ENCODE results near the gene PDS5B.

Gene PDS5B

DNA sequence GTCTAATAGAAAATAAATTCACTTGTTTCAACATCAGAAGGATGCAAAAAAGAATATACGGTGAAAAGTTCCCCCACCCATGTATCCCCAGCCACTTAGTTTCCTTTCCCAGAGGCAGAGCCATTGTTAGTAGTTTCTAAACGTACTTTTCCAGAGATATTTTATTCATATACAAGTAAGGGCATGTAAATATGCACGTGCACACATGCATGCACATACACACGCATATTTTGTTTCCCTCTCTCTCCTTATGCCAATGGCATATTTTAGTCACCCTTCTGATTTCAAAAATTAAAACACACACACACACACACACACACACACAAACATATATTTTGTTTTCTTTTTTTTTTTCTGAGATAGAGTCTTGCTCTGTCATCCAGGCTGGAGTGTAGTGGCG lies 147.4 kb downstream of the PDS5B start:
- no peak for DNase-seq

GRCh38 chr13:32734511-32734910 lies 148.3 kb downstream of the PDS5B start:
- no peak for DNase-seq

GRCh38 chr13:32735859-32736258 lies 149.6 kb downstream of the PDS5B start:
- no peak for DNase-seq

DNA sequence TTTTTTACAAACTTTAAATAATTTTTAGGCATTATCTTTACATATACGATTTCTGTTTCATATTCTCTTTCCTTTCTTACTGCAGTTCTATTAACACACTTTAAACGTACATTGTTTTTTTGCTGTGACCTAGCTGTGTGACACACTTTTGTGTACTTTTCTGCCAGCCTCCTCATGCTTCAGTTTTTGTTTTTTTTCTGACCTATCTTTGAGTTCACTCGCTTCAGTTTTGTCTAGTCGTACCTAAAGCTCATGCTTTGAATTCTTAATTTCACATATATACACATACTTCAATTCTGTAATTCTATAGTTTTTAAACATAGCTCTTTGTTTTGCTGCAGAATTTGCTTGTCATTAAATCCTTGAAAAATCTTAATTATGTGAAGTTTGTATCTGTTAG lies 150.4 kb downstream of the PDS5B start:
- DNase-seq = no peak

DNA sequence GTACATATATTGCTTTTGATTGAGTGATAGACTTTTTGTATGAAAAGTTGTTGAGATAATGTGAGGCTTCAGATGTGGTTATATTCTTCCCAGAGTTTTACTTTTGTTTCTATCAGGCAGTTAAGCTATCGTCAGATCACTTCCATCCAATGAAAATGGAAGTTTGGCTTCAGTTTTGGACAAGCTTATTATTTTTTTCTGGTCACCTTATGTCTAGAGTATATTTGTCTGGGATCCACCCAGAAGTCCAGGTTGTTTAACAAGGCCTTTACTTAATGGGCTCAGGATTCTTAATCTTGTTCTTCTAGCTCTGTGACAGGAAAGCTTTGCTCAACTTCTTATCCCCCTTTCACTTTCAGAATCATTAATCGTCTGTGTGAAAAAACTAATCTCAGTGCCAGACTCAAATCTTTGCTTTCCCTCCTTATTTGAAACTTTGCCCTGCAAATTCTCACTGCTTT lies 150.9 kb downstream of the PDS5B start:
- DNase-seq = no peak

DNA sequence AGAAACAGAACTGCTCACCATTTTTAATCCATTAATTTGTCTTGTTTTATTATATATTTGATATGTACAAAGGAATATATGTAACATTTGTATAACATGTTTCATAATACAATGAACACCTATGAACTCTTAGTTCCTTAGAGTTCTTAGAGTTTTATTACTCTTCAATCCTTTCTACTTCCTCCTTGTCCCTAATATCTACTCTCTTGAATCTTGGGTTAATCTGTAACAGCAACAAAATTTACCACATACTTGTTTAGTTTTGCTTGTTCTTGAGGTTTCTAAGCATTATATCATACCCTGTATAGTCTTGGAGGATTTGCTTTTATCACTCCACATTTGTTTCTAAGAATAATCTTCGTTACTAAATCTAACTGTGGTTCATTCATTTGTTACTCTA lies 151.4 kb downstream of the PDS5B start:
- no peak for DNase-seq

DNA sequence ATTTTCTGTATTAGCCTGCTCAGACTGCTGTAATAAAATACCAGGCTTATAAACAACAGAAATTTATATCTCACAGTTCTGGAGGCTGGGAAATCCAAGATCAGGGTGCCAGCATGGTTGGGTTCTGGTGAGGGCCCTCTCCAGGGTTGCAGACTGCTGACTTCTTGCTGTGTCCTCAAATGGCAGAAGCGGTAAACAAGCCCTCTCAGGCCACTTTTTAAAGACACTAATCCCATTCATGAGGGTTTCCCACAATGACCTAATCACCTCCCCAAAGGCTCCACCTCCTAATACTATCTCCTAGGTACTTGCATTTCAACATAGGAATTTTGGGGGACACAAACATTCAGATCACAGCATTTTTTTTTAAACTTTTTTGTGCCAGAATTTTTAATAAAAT lies 159.3 kb downstream of the PDS5B start:
- DNase-seq = no peak

- DNase-seq = no peak
Observed at GRCh38 chr13:32746474-32746873, 160.2 kb downstream of the PDS5B start.

- DNase-seq = no peak
Observed at GRCh38 chr13:32748305-32748704, 162.1 kb downstream of the PDS5B start.

DNA sequence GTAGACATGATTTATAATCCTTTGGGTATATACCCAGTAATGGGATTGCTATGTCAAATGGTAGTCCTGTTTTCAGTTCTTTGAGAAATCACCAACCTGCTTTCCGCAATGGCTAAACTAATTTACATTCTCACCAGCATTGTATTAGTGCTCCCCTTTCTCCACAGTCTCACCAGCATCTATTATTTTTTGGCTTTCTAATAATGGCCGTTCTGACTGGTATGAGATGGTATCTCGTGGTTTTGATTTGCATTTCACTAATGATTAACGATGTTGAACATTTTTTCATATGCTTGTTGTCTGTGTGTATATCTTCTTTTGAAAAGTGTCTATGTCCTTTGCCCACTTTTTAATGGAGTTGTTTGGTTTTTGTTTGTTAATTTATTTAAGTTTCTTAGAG lies 165.1 kb downstream of the PDS5B start:
- DNase-seq = no peak

DNA sequence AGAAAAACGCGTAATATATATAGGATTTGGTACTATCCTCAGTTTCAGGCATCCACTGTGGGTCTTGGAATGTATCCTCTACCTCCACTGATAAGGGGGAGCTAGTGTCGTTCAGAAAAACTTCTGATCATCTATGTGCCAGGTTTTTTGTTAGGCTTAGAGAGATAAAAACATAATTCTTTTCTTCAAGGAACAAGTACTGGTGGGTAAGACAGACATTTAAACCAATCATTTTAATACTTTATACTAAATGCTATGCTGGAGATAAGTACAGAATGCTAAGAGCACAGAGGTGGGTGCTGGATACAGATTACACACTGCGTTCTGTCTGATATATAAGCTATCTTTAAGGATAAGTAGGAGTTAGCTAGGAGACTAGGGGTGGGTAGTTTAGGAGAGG lies 166.1 kb downstream of the PDS5B start:
- DNase-seq = no peak

GRCh38 chr13:32752997-32753606 lies 166.8 kb downstream of the PDS5B start:
- DNase-seq = no peak

GRCh38 chr13:32754179-32754578 lies 167.9 kb downstream of the PDS5B start:
- DNase-seq = no peak

- DNase-seq = no peak
Observed at GRCh38 chr13:32759152-32759551, 172.9 kb downstream of the PDS5B start.

DNA sequence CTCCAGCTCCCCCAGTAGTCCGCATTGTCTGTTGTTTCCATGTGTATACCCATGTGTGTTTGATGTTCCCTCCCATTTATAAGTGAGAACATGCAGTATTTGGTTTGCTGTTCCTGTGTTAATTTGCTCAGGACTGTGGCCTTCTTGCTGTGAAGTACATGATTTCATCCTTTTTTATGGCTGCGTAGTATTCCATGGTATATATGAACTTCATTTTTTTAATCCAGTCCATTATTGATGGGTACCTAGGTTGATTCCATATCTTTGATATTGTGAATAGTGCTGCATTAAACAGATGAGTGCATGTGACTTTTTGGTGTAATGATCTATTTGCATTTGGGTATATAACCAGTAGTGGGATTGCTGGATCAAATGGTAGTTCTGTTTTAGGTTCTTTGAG lies 175.2 kb downstream of the PDS5B start:
- DNase-seq = no peak

DNA sequence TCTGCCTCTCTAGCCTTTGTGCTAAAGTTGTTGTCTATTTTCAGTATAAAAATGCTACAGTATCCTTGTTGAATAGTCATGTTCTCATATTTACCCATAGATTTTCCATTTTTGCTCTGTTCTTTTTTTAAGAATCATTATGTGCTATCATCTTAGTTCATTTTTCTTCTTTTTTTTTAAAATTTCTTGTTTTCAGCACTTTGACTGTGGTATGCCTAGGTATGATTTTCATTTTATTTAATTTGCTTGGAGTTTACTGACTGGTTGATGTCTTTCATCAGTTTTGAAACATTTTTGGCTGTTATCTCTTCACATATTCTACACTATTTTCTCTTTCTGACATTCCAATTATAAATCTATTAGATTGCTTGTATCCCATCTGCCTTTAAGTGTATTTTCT lies 192.9 kb downstream of the PDS5B start:
- no peak for DNase-seq

- DNase-seq = no peak
Observed at GRCh38 chr13:32781906-32782305, 195.7 kb downstream of the PDS5B start.

- no peak for DNase-seq
Observed at GRCh38 chr13:32783067-32783466, 196.8 kb downstream of the PDS5B start.

DNA sequence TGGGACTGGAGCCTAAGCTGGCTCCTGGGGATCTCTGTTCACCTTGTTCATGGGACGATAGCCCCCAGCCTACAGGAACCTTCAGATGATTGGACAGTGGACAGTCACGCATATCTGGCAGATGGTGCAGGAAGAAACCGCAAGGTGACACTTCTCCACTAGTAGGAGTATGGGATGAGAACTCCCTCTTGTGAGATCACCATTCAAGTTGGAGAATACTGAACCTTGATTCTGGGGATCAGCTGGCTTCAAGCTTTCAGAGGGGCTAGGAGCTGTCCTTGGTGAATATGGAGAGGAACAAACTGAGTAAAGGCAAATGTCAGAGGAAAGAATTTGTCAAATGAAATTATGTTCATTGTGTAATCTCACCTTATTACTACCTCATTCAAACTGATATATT lies 204.5 kb downstream of the PDS5B start:
- DNase-seq = no peak

GRCh38 chr13:32791545-32792172 lies 205.4 kb downstream of the PDS5B start:
- peak; percentile 18 for DNase-seq

DNA sequence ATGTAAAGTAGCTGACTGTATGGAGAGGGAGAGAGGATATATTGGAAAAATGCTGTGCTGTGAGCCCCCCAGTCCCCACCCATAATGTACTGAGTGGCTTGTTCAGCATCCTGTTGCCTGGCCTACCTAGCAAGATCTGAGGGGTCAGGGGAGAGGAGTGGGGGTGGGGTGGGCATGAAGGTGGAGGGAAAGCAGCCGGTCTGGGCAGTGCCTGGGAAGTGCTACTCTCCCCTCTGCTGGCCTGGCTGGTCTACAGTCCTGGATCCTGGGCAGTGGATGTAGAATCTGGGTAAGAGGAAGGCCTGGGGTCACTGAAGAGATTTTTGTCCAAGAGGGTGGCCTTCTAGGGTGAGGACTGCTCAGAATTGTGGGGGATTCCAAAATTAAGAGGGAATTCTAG lies 210.5 kb downstream of the PDS5B start:
- DNase-seq = no peak

DNA sequence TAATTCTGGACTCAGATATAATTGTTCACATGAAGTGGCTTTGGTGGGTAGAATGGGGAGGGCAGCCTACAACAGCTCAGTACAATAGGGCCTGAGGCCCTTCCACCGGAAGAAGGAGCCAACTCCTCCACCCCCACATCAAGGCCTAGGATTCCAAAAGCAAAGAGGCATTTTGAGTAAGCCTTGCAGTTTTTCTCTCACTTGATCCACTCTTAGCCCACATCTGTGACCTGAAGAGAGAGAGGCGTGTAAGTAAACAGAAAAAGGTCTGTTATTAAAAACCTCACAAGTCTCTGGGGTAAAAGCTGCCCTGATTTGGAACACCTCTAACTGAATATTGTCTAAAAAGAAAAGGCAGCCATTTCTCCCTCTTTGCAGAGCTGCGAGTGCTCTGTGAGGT lies 215.9 kb downstream of the PDS5B start:
- no peak for DNase-seq

DNA sequence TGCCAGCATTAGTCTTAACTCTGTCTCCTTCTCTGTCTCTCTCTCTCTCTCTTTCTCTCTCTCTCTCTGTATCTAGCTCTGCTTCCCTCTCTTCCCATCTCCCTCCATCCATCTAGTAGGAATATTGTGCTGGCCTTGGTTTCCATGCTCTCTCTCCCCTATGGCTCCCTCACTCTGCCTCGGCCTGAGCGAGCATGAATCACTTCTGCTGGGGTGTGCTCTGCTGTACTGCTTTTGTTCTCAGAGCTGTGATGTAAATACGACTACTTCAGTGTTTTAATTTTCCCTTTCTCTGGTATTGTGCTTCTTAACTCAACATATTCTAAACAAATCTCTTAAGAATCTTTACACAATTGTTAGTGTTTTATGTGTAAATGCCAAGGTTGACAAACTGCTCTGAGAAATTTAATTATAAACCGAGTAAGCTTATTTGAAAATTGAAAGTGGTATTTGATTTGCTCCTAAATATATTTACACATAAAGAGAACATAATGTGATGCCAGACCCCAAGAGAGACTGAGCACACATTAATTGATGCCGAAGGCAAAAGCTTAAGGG lies 218.5 kb downstream of the PDS5B start:
- no peak for DNase-seq

GRCh38 chr13:32811297-32811800 lies 225.1 kb downstream of the PDS5B start:
- DNase-seq = no peak

Data from activated effector memory CD4-positive, alpha-beta T cell treated with Interleukin-2 at 50 U/mL for 16 hours (primary cell).